Esophagus squamous epithelium (tissue), 4 donors: Measurements from ENCODE around the gene ASPM.

Experiments used
- CTCF ChIP-seq, 6 experiments: fragments of 450-650 bp in 4 of 6; fragments of 200-600 bp in 2 of 6; sonication (generic) in 2 of 6; IDR thresholded peaks; one replicate each; pipeline ENCODE4 v1.5.1; 2016 to 2019; ENCODE audit warnings: antibody characterized with exemption in 6 of 6, mild to moderate bottlenecking in 4 of 6, moderate library complexity in 4 of 6
- POLR2A ChIP-seq, 4 donors: fragments of 450-650 bp; IDR thresholded peaks; one replicate each; pipeline ENCODE4 v1.6.1; 2017; ENCODE audit warnings: antibody characterized with exemption in 4 of 4, mild to moderate bottlenecking in 4 of 4, moderate library complexity in 3 of 4

DNA sequence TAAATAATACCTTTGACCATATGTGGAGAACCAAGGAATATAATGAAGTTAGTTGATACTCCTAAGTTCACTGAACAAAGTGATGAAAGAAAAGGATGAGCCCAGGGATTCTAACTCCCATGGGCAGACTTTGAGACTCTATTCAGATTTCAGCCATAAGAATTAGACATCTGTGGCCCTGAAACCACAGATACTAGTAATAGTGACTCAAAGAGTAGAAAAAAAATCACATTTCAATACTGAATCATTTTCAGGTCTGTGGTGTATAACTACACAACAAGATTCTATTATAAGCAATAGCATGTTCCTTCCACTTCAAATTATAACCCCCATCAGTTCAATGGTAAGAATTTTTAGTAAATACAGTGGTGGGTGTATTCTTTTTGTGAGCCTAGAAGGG lies 63.0 kb downstream of the ASPM start:
- TF ChIP-seq CTCF (IDR thresholded peaks at IDR 0.05) (no peak), POLR2A (IDR thresholded peaks at IDR 0.05) (no peak)
